Endothelial cell (in vitro differentiated cells): ENCODE measurements around the gene AFAP1L1. TPM values are rescaled to one million over a fixed set of nuclear protein-coding genes. Genes with fewer than 3 reads are reported as not detected.
A peak's percentile ranks its signal among the peaks of the same experiment; 100 is the strongest.

ENCODE experiments used
- DNase-seq: peaks from one replicate; pipeline ENCODE4 v3.0.0; 2021; ENCODE audit warnings: low spot score
- H3K27ac Mint-ChIP-seq: one replicate; pipeline ENCODE4 v1.8.0; 2021; ENCODE audit warnings: mixed read lengths, inconsistent platforms; ENCODE audit not compliant: unreplicated experiment
- H3K27me3 Mint-ChIP-seq: one replicate; pipeline ENCODE4 v1.8.0; 2021; ENCODE audit warnings: mild to moderate bottlenecking, moderate library complexity, mixed read lengths, inconsistent platforms; ENCODE audit not compliant: unreplicated experiment
- H3K36me3 Mint-ChIP-seq: one replicate; pipeline ENCODE4 v1.8.0; 2021; ENCODE audit warnings: mild to moderate bottlenecking, low read depth, mixed read lengths, inconsistent platforms; ENCODE audit not compliant: unreplicated experiment
- H3K4me1 Mint-ChIP-seq: one replicate; pipeline ENCODE4 v1.8.0; 2021; ENCODE audit warnings: mild to moderate bottlenecking, mixed read lengths, inconsistent platforms; ENCODE audit not compliant: unreplicated experiment
- H3K4me3 Mint-ChIP-seq: one replicate; pipeline ENCODE4 v1.8.0; 2021; ENCODE audit warnings: mild to moderate bottlenecking, mixed read lengths, inconsistent platforms; ENCODE audit not compliant: unreplicated experiment
- H3K9me3 Mint-ChIP-seq: one replicate; pipeline ENCODE4 v1.8.0; 2021; ENCODE audit warnings: mixed read lengths, inconsistent platforms; ENCODE audit not compliant: unreplicated experiment
- total RNA-seq: library from RNA; stranded (reverse); fragmentation: NEBNext Ultra II Directional; extraction: Animal tissue kit (Norgen Biotek cat#: 25700); gene quantifications from one replicate; pipeline ENCODE4 v1.2.1, GENCODE V29; 2021; ENCODE audit not compliant: unreplicated experiment
- TF ChIP-seq, protein P1 (sequence below): fragments of 200-600 bp; sonication (generic); IDR thresholded peaks from one replicate; pipeline ENCODE4 v1.5.0; 2021; ENCODE audit warnings: antibody characterized with exemption; ENCODE audit not compliant: unreplicated experiment

The AFAP1L1 gene
- total RNA-seq, 1 donor from 2014 or later: 393 TPM

- Mint-ChIP-seq H3K4me1 (peaks cover 88% of the 10 kb centered on the region), H3K9me3 (no peaks in the 10 kb centered on the region), H3K27me3 (peaks cover 18% of the 10 kb centered on the region), H3K36me3 (peaks cover 77% of the 10 kb centered on the region), H3K4me3 (peak overlapping the region; percentile 82), H3K27ac (peak overlapping the region; percentile 75)
- DNase-seq: no peak
- TF ChIP-seq, protein P1, sequence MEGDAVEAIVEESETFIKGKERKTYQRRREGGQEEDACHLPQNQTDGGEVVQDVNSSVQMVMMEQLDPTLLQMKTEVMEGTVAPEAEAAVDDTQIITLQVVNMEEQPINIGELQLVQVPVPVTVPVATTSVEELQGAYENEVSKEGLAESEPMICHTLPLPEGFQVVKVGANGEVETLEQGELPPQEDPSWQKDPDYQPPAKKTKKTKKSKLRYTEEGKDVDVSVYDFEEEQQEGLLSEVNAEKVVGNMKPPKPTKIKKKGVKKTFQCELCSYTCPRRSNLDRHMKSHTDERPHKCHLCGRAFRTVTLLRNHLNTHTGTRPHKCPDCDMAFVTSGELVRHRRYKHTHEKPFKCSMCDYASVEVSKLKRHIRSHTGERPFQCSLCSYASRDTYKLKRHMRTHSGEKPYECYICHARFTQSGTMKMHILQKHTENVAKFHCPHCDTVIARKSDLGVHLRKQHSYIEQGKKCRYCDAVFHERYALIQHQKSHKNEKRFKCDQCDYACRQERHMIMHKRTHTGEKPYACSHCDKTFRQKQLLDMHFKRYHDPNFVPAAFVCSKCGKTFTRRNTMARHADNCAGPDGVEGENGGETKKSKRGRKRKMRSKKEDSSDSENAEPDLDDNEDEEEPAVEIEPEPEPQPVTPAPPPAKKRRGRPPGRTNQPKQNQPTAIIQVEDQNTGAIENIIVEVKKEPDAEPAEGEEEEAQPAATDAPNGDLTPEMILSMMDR: no peak
Measured at GRCh38 chr5:149279661-149280060, 8.0 kb downstream of the AFAP1L1 start.

GRCh38 chr5:149280124-149280523 is 8.5 kb downstream of the AFAP1L1 start:
- no peak for DNase-seq
- H3K4me3 Mint-ChIP-seq: peak overlapping the region; percentile 82
- TF ChIP-seq, protein P1: no peak
- peaks cover 79% of the 10 kb centered on the region for H3K36me3 Mint-ChIP-seq
- peaks cover 89% of the 10 kb centered on the region for H3K4me1 Mint-ChIP-seq
- H3K27me3 Mint-ChIP-seq: peaks cover 18% of the 10 kb centered on the region
- H3K9me3 Mint-ChIP-seq: no peaks in the 10 kb centered on the region
- peak overlapping the region; percentile 75 for H3K27ac Mint-ChIP-seq

DNA sequence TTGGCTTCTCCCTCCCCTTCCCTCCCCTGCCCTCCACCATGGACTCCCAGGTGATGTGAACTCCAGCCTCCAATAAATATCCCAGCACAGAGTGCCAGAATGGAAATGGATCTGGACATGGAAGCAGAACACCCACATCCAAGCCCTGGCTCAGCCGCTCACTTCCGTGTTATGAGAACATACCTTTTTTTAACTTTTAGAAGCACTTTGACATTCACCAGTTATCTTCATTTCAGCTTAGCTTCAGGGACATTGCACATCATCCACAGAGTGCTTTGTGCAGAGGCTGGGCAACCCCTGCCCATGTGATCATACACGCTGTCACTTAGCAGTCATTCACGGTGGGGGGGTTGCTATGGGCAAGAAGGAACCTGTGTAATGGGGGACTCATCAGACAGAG is 9.1 kb downstream of the AFAP1L1 start:
- Mint-ChIP-seq H3K27me3 (peaks cover 18% of the 10 kb centered on the region), H3K9me3 (no peaks in the 10 kb centered on the region), H3K27ac (peak overlapping the region; percentile 75), H3K36me3 (peaks cover 79% of the 10 kb centered on the region), H3K4me1 (peaks cover 89% of the 10 kb centered on the region), H3K4me3 (no peak overlapping the region)
- TF ChIP-seq, protein P1: no peak
- DNase-seq: no peak

DNA sequence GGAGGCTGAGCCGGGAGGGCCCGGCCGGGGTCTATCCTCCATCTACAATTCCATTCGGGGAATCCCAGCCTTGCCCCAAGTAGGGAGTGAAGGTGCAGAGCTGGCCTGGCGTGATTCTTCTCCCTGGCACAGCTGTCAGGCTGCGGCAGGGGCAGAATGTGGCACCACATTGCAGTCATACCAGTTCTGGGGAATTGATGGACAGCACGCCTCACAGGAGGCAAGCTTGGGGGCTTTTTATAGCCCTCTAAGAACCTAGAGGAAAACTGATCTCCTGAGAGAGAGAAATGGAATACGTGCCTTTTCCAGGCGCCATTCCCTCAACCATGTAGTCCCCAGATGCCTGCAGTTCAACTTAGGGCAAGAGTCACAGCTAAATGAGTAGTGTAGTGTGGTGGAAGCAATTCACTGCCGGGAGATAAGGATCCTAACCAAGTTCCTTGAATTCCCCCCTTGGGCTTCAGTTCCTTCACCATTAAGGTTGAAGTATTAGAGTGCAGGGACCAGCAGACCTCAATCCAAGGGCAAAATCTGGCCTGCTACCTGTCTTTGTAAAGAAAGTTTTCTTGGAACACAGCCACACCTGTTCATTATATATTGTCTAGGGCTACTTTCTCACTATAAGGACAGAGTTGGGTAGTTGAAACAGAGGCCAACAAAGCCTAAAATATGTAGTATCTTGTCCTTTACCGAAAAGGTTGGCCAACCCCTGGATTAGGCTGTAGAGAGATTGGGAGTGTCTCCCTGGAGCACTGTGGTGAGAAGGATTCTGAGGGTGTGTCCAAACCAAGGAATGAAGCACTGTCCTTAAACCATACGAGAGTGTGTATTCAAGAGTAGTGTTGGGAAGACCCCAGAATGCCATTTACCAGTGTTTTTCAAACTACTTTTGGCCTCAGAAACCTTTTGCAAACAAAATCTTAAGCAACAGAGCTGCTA is 10.6 kb downstream of the AFAP1L1 start:
- DNase-seq: no peak
- peaks cover 89% of the 10 kb centered on the region for H3K4me1 Mint-ChIP-seq
- no peaks in the 10 kb centered on the region for H3K9me3 Mint-ChIP-seq
- peak overlapping the region; percentile 57 for H3K27ac Mint-ChIP-seq
- peaks cover 78% of the 10 kb centered on the region for H3K36me3 Mint-ChIP-seq
- H3K4me3 Mint-ChIP-seq: peak overlapping the region; percentile 57
- peaks cover 16% of the 10 kb centered on the region for H3K27me3 Mint-ChIP-seq
- TF ChIP-seq, protein P1: no peak

DNA sequence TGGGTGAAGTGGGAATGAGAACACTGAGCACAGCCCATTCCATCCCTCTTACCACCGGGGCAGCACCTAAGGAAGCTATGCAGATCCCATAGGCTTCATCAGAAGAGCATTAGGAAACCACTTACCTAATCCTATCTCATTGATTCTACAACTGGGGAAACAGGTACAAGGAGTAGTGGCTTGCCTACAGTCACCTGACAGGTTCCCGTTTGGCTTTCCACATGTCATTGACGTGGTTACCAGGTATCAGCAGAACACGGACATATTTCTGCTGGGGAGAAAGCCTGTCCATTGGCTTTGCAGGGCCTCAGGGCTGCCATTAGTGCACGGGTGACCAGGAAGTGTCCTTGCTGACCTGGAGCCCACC is 11.3 kb downstream of the AFAP1L1 start:
- Mint-ChIP-seq H3K27me3 (peaks cover 14% of the 10 kb centered on the region), H3K4me1 (peaks cover 88% of the 10 kb centered on the region), H3K9me3 (no peaks in the 10 kb centered on the region), H3K4me3 (no peak overlapping the region), H3K27ac (peak overlapping the region; percentile 57), H3K36me3 (peaks cover 72% of the 10 kb centered on the region)
- no peak for DNase-seq
- TF ChIP-seq, protein P1: no peak
